Fibroblast of lung (primary cell): ENCODE measurements around the gene RELL1.

ENCODE experiments used
- EZH2 ChIP-seq: IDR thresholded peaks from 2 replicates; pipeline ENCODE4 v1.5.1; 2012; ENCODE audit warnings: low read length, control low read depth, mild to moderate bottlenecking; ENCODE audit errors: missing control alignments
- TF ChIP-seq, protein P1 (sequence below), 2 donors: IDR thresholded peaks in 1 of 2; conservative IDR thresholded peaks in 1 of 2; 1 replicate in 1 of 2; 2 replicates in 1 of 2; pipeline ENCODE4 v1.5.1; 2011 to 2012; ENCODE audit warnings: low read length in 2 of 2, control low read depth in 1 of 2, inconsistent platforms in 1 of 2, low read depth in 1 of 2, mild to moderate bottlenecking in 1 of 2

DNA sequence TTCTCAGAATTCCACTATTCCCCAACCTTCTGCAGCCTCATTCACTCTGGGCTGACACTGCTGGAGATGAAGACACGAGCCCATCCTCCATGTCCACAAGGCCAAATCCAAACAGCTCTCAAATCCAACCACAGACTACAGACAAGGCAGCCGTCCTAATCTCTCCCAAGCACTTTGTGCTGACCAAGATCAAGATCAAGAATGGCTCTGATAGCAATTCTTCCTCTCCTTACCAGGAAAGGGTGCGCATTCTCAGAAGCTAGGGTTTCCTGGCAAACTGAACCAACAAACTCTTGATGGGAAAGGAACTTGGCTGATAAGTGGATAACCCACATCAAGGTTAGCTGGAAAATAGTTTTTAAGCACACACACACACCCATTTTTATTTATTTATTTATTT lies 26.5 kb downstream of the RELL1 start:
- TF ChIP-seq, protein P1, sequence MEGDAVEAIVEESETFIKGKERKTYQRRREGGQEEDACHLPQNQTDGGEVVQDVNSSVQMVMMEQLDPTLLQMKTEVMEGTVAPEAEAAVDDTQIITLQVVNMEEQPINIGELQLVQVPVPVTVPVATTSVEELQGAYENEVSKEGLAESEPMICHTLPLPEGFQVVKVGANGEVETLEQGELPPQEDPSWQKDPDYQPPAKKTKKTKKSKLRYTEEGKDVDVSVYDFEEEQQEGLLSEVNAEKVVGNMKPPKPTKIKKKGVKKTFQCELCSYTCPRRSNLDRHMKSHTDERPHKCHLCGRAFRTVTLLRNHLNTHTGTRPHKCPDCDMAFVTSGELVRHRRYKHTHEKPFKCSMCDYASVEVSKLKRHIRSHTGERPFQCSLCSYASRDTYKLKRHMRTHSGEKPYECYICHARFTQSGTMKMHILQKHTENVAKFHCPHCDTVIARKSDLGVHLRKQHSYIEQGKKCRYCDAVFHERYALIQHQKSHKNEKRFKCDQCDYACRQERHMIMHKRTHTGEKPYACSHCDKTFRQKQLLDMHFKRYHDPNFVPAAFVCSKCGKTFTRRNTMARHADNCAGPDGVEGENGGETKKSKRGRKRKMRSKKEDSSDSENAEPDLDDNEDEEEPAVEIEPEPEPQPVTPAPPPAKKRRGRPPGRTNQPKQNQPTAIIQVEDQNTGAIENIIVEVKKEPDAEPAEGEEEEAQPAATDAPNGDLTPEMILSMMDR (conservative IDR thresholded peaks at IDR 0.05 in 1 of 2, IDR thresholded peaks at IDR 0.05 in 1 of 2; ENCODE audit: low read depth in 1 of 2, low read length in 2 of 2): no peak
- TF ChIP-seq EZH2: no peak
